Keratinocyte (primary cell): Measurements from ENCODE around the gene DNASE1L3.

Source experiments
- EZH2 ChIP-seq: IDR thresholded peaks from one replicate; pipeline ENCODE4 v1.6.1; 2012; ENCODE audit warnings: inconsistent platforms, mild to moderate bottlenecking, low read length, moderate library complexity
- TF ChIP-seq, protein P1 (sequence below), 3 experiments: IDR thresholded peaks in 1 of 3; conservative IDR thresholded peaks in 1 of 3; optimal IDR thresholded peaks in 1 of 3; 2 replicates in 2 of 3; 3 replicates in 1 of 3; pipeline versions ENCODE3 to v1.5.1; 2011; ENCODE audit warnings: low read length in 3 of 3, mild to moderate bottlenecking in 3 of 3, moderate library complexity in 2 of 3, control low read depth in 1 of 3, inconsistent platforms in 1 of 3; ENCODE audit not compliant: insufficient read depth in 2 of 3; ENCODE audit errors: extremely low read depth in 1 of 3

DNA sequence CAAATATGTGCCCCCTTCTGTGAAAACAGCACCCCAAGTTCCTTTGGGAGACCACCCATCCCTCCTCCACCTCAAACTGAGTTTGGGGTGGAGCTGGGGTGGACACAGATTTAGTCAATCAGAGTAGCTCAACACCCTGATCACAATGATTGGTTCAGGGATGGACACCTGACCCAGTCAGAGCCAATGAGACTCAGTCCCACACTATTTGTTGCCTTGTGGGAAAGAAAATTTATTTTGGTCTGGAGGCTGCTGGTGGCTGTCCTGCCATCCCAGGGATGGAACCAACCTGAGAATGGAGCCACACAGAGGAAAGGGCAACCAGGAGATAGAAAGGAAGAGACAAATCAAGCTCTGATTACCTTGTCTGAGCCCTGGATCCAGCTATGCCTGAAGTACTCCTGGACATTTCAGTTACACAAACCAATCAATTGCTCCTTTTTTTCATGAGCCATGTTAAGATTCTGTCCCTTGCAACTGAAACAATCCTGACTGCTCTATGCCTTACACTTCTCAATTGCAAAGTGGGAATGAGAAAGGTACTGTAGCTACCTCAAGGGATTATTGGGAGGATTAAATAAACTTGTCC, 10.6 kb downstream of the DNASE1L3 start:
- TF ChIP-seq, protein P1, sequence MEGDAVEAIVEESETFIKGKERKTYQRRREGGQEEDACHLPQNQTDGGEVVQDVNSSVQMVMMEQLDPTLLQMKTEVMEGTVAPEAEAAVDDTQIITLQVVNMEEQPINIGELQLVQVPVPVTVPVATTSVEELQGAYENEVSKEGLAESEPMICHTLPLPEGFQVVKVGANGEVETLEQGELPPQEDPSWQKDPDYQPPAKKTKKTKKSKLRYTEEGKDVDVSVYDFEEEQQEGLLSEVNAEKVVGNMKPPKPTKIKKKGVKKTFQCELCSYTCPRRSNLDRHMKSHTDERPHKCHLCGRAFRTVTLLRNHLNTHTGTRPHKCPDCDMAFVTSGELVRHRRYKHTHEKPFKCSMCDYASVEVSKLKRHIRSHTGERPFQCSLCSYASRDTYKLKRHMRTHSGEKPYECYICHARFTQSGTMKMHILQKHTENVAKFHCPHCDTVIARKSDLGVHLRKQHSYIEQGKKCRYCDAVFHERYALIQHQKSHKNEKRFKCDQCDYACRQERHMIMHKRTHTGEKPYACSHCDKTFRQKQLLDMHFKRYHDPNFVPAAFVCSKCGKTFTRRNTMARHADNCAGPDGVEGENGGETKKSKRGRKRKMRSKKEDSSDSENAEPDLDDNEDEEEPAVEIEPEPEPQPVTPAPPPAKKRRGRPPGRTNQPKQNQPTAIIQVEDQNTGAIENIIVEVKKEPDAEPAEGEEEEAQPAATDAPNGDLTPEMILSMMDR (optimal IDR thresholded peaks at IDR 0.05 in 1 of 3, IDR thresholded peaks at IDR 0.05 in 1 of 3, conservative IDR thresholded peaks at IDR 0.05 in 1 of 3; ENCODE audit: extremely low read depth in 1 of 3, insufficient read depth in 2 of 3, low read length in 3 of 3), result no peak
- TF ChIP-seq EZH2, result no peak
